GM12878 (cell line): ENCODE results near the gene COMT. TPM values are rescaled to one million over a fixed set of nuclear protein-coding genes. Genes with fewer than 3 reads are reported as not detected.
A peak's percentile ranks its signal among the peaks of the same experiment; 100 is the strongest.

Experiments used
- ATAC-seq: fragments of 200-7000 bp; cut with Tn5 transposase; 3 replicates; pipeline ENCODE4 v1.9.1; 2020; ENCODE audit warnings: mild to moderate bottlenecking, moderate library complexity
- BruUV-seq: library from RNA; stranded (reverse); fragments of 400-500 nt; replicated peaks from 2 replicates; lab custom pipeline; 2021; lab: Mats Ljungman, UMichigan
- CTCF ChIA-PET: fragments of 300-600 bp; sonication (Branson Sonifier 250); formaldehyde crosslinking; extraction: SDS; loops from one replicate; lab custom pipeline; 2021; ENCODE audit warnings: inconsistent platforms; lab: Yijun Ruan, JAX
- POLR2A ChIA-PET: fragments of 350-600 bp; formaldehyde crosslinking; extraction: SDS; loops from one replicate; lab custom pipeline; 2021; ENCODE audit warnings: inconsistent platforms; lab: Charles Lee
- RAD21 ChIA-PET: fragments of 300-600 bp; sonication (Branson Sonifier 250); formaldehyde crosslinking; loops from one replicate; lab custom pipeline; 2023; ENCODE audit warnings: antibody characterized with exemption; ENCODE audit not compliant: unreplicated experiment; lab: Charles Lee
- SMC1A ChIA-PET: fragments of 300-600 bp; sonication (Branson Sonifier 250); formaldehyde crosslinking; loops from one replicate; lab custom pipeline; 2023; ENCODE audit not compliant: unreplicated experiment, uncharacterized antibody; lab: Charles Lee
- DNase-seq: peaks from one replicate; pipeline ENCODE4 v3.0.0-alpha.2; 2011; ENCODE audit warnings: low read depth, low spot score
- FAIRE-seq: peaks from 3 replicates; lab custom pipeline; 2011; peaks lifted over from hg19 to GRCh38; lab: Jason Lieb, UNC
- H2AFZ ChIP-seq: 2 replicates; pipeline ENCODE4 v1.6.0; 2011; ENCODE audit warnings: low read depth, low read length, control low read depth; ENCODE audit not compliant: control insufficient read depth
- H3K27ac ChIP-seq: 2 replicates; pipeline ENCODE4 v1.5.1; 2011; ENCODE audit warnings: control low read depth; ENCODE audit not compliant: control insufficient read depth, insufficient read depth
- H3K27me3 ChIP-seq, 2 experiments: replicated peaks in 1 of 2; 2 replicates each; pipeline versions ENCODE4 v1.6.0 to v1.6.1; 2011; ENCODE audit warnings: low read length in 1 of 2; ENCODE audit not compliant: control insufficient read depth in 2 of 2, insufficient read depth in 2 of 2
- H3K36me3 ChIP-seq, 2 experiments: 2 replicates each; pipeline ENCODE4 v1.5.1; 2011; ENCODE audit warnings: low read length in 1 of 2; ENCODE audit not compliant: control insufficient read depth in 2 of 2, insufficient read depth in 2 of 2
- H3K4me1 ChIP-seq: 2 replicates; pipeline ENCODE4 v1.6.1; 2011; ENCODE audit warnings: mild to moderate bottlenecking, low read length, moderate library complexity, mixed read lengths; ENCODE audit not compliant: control insufficient read depth, insufficient read depth
- H3K4me2 ChIP-seq: 2 replicates; pipeline ENCODE4 v1.6.0; 2011; ENCODE audit warnings: control low read depth; ENCODE audit not compliant: control insufficient read depth, insufficient read depth
- H3K4me3 ChIP-seq: fragments of 200-600 bp; sonication (generic); 2 replicates; pipeline ENCODE4 v1.5.1; 2016
- H3K79me2 ChIP-seq: 2 replicates; pipeline ENCODE4 v1.6.0; 2011; ENCODE audit warnings: low read length; ENCODE audit not compliant: control insufficient read depth, insufficient read depth
- H3K9ac ChIP-seq: 2 replicates; pipeline ENCODE4 v1.8.0; 2011; ENCODE audit warnings: low read length, control low read depth, mixed read lengths; ENCODE audit not compliant: control insufficient read depth, insufficient read depth
- H3K9me3 ChIP-seq: replicated peaks from 3 replicates; pipeline ENCODE4 v1.5.1; 2011; ENCODE audit warnings: mild to moderate bottlenecking, low read length; ENCODE audit not compliant: control insufficient read depth, insufficient read depth
- H4K20me1 ChIP-seq: 2 replicates; pipeline ENCODE4 v1.6.0; 2011; ENCODE audit not compliant: control insufficient read depth, insufficient read depth
- BCL11A ChIP-seq: IDR thresholded peaks from 2 replicates; pipeline ENCODE4 v1.6.1; 2011; ENCODE audit warnings: low read depth, low read length
- E2F4 ChIP-seq: IDR thresholded peaks from 2 replicates; pipeline ENCODE4 v1.6.1; 2012; ENCODE audit warnings: low read depth, low read length, improper control_type of control experiment
- EGR1 ChIP-seq, 2 experiments: IDR thresholded peaks; 1 replicate in 1 of 2; 2 replicates in 1 of 2; pipeline ENCODE4 v1.6.1; 2011 to 2012; ENCODE audit warnings: low read depth in 2 of 2, low read length in 2 of 2, borderline replicate concordance in 1 of 2, mild to moderate bottlenecking in 1 of 2, moderate library complexity in 1 of 2
- EZH2 ChIP-seq: IDR thresholded peaks from 2 replicates; pipeline ENCODE4 v1.6.1; 2012; ENCODE audit warnings: low read depth, mild to moderate bottlenecking, control low read depth, inconsistent platforms, low read length, borderline replicate concordance; ENCODE audit not compliant: control insufficient read depth
- FOS ChIP-seq: IDR thresholded peaks from 3 replicates; pipeline ENCODE4 v1.6.1; 2011; ENCODE audit warnings: borderline replicate concordance; ENCODE audit not compliant: insufficient read length; ENCODE audit errors: extremely low read depth
- HSF1 ChIP-seq: fragments of 150-350 bp; IDR thresholded peaks from 2 replicates; pipeline ENCODE4 v1.6.1; 2014; ENCODE audit warnings: mild to moderate bottlenecking, low read depth, low read length
- JUNB ChIP-seq: IDR thresholded peaks from 2 replicates; pipeline ENCODE4 v1.6.1; 2016; ENCODE audit warnings: antibody characterized with exemption, mild to moderate bottlenecking
- MTA2 ChIP-seq: fragments of 450-650 bp; IDR thresholded peaks from 2 replicates; pipeline ENCODE4 v1.6.1; 2016; ENCODE audit warnings: low read depth, mild to moderate bottlenecking, moderate library complexity
- RCOR1 ChIP-seq: conservative IDR thresholded peaks from 2 replicates; pipeline ENCODE4 v1.6.1; 2012; ENCODE audit warnings: low read depth, low read length, improper control_type of control experiment
- RELB ChIP-seq: fragments of 450-650 bp; IDR thresholded peaks from 2 replicates; pipeline ENCODE4 v1.6.1; 2017; ENCODE audit warnings: low read depth, mild to moderate bottlenecking, moderate library complexity
- RUNX3 ChIP-seq: IDR thresholded peaks from 2 replicates; pipeline ENCODE4 v1.6.1; 2012; ENCODE audit warnings: low read length, inconsistent platforms
- SP1 ChIP-seq: IDR thresholded peaks from one replicate; pipeline ENCODE4 v1.6.1; 2011; ENCODE audit warnings: low read depth, low read length
- ZBED1 ChIP-seq: IDR thresholded peaks from 2 replicates; pipeline ENCODE4 v1.6.1; 2016; ENCODE audit warnings: borderline replicate concordance
- ZNF592 ChIP-seq: fragments of 450-650 bp; IDR thresholded peaks from 2 replicates; pipeline ENCODE4 v1.6.1; 2017; ENCODE audit warnings: mild to moderate bottlenecking, moderate library complexity
- WGBS: methylation state at CpG from one replicate; pipeline ENCODE4 v1.1.6; 2016; ENCODE audit warnings: low lambda C conversion rate; ENCODE audit not compliant: insufficient replicate concordance, insufficient coverage; ENCODE audit errors: missing lambda C conversion rate; 5-methylcytosine and 5-hydroxymethylcytosine counted together
- in situ Hi-C: fragments of 300-500 bp; cut with MboI; formaldehyde crosslinking; loops from 9 replicates; pipeline ENCODE4 v1.14.3; 2018; ENCODE audit warnings: mixed read lengths
- intact Hi-C: fragments of 100-400 bp; cut with micrococcal nuclease; formaldehyde crosslinking; loops from one replicate; pipeline ENCODE4 v1.14.2; 2022; ENCODE audit not compliant: unreplicated experiment
- polyA plus RNA-seq, 11 experiments: library from polyadenylated mRNA; depleted of rRNA in 4 of 11; unstranded in 6 of 11; stranded (reverse) in 5 of 11; fragments of >200 nt; fragmentation: Nextera tagmentation in 4 of 11; fragmentation: Illumina TruSeq in 1 of 11; extraction: Ambion mirVana in 4 of 11; extraction: Trizol in 1 of 11; gene quantifications; 1 replicate in 1 of 11; 2 replicates in 10 of 11; pipeline versions ENCODE4 v1.2.1 to v1.2.3, GENCODE V29; 2011 to 2016; ENCODE audit warnings: inconsistent platforms in 2 of 11, missing spikeins in 2 of 11, low read depth in 1 of 11
- total RNA-seq, 4 experiments: library from RNA; depleted of rRNA in 3 of 4; stranded (reverse); fragments of >200 nt in 3 of 4; fragmentation: Illumina TruSeq in 1 of 4; extraction: Trizol in 1 of 4; gene quantifications; 2 replicates each; pipeline versions ENCODE4 v1.2.1 to v1.2.3, GENCODE V29; 2013 to 2021

The COMT gene
- total and polyA plus RNA-seq, 10 of the 15 experiments (the other 5 are each of a cell fraction or from before 2014, with no cell fraction given): 4.5 to 152 (median 66.1) TPM

GRCh38 chr22:19892257-19892879, 49.2 kb upstream of the COMT start:
- intact Hi-C loops (no loop called here), in situ Hi-C loops (no loop called here)
- ChIA-PET RAD21 (interaction anchor here (1.3 kb wide), 1 partner anchor 18 kb away, joined by 3 read pairs; no protein-coding TSS in a partner anchor), POLR2A (no interaction called here), CTCF (no interaction called here), SMC1A (no interaction called here)
- Histone ChIP-seq H4K20me1 (no peaks in the 10 kb centered on the region), H3K4me3 (no peak overlapping the region; the same call in 1 of the 2 replicates), H3K27me3 (no peaks in the 10 kb centered on the region), H3K9ac (peak overlapping the region; percentile 22; the same call in 1 of the 2 replicates), H3K79me2 (no peaks in the 10 kb centered on the region), H2AFZ (peak overlapping the region; percentile 58), H3K4me2 (peak overlapping the region; percentile 36), H3K27ac (peak overlapping the region; percentile 16; the same call in 1 of the 2 replicates), H3K4me1 (peaks cover 20% of the 10 kb centered on the region), H3K36me3 (no peaks in the 10 kb centered on the region), H3K9me3 (no peaks in the 10 kb centered on the region)
- DNase-seq: no peak
- FAIRE-seq: no peak
- no TSS peak for BruUV-seq
- WGBS: 21% methylated on average over 24 of the region's 24 CpGs
- peak; percentile 37 for ATAC-seq
- TF ChIP-seq ZBED1 (no peak), RCOR1 (no peak), RELB (no peak), BCL11A (no peak), EGR1 (IDR thresholded peaks at IDR 0.05; ENCODE audit: borderline replicate concordance in 1 of 2, low read depth in 2 of 2, low read length in 2 of 2) (no peak), MTA2 (no peak), ZNF592 (no peak), SP1 (no peak), FOS (no peak), HSF1 (no peak), E2F4 (no peak), EZH2 (no peak), JUNB (peak; percentile 49; the same call in 1 of the 2 replicates), RUNX3 (0 out of 2 replicates have a peak, but pooled peaks have one; percentile 18)
